K562 (cell line): ENCODE results near the gene FRYL. TPM values are rescaled to one million over a fixed set of nuclear protein-coding genes. Genes with fewer than 3 reads are reported as not detected.

ENCODE experiments used
- ARNT ChIP-seq, 2 experiments: fragments of 450-650 bp; IDR thresholded peaks; 2 replicates each; pipeline ENCODE4 v1.6.1; 2016; ENCODE audit warnings: mild to moderate bottlenecking in 1 of 2
- BRD4 ChIP-seq: fragments of 200-600 bp; sonication (generic); IDR thresholded peaks from 2 replicates; pipeline ENCODE4 v1.6.1; 2017; ENCODE audit warnings: inconsistent platforms
- CC2D1A ChIP-seq: fragments of 450-650 bp; IDR thresholded peaks from 2 replicates; pipeline ENCODE4 v1.6.1; 2017; ENCODE audit warnings: mild to moderate bottlenecking
- CXXC5 ChIP-seq: fragments of 250-450 bp; sonication (Bioruptor Pico); IDR thresholded peaks from 2 replicates; pipeline ENCODE4 v1.8.0; 2022; ENCODE audit warnings: inconsistent platforms, mild to moderate bottlenecking, moderate library complexity
- DEAF1 ChIP-seq: fragments of 450-650 bp; formaldehyde crosslinking; IDR thresholded peaks from 2 replicates; pipeline ENCODE4 v1.4.0; 2020; ENCODE audit warnings: mild to moderate bottlenecking, moderate library complexity
- ELF1 ChIP-seq: fragments of 200-800 bp; sonication (Bioruptor generic); IDR thresholded peaks from 2 replicates; pipeline ENCODE4 v1.6.1; 2016; ENCODE audit warnings: missing genetic modification characterization, missing compliant biosample characterization
- FOXJ2 ChIP-seq: fragments of 200-800 bp; sonication (Bioruptor generic); IDR thresholded peaks from 2 replicates; pipeline ENCODE4 v1.6.1; 2016; ENCODE audit warnings: missing genetic modification characterization, missing compliant biosample characterization
- HDGF ChIP-seq: fragments of 450-650 bp; IDR thresholded peaks from 2 replicates; pipeline ENCODE4 v1.6.1; 2016
- HMGXB4 ChIP-seq: sonication (generic); formaldehyde crosslinking; IDR thresholded peaks from 2 replicates; pipeline ENCODE4 v1.8.1; 2023; ENCODE audit warnings: mild to moderate bottlenecking, missing genetic modification reagents
- NCOA4 ChIP-seq: fragments of 450-650 bp; IDR thresholded peaks from 2 replicates; pipeline ENCODE4 v1.6.1; 2018; ENCODE audit warnings: mild to moderate bottlenecking; ENCODE audit not compliant: partially characterized antibody
- POLR2A ChIP-seq: fragments of 450-650 bp; conservative IDR thresholded peaks from 2 replicates; pipeline ENCODE4 v1.6.1; 2016
- RAD21 ChIP-seq, 2 experiments: fragments of 250-450 bp in 1 of 2; fragments of 450-650 bp in 1 of 2; sonication (Bioruptor Pico) in 1 of 2; formaldehyde crosslinking in 1 of 2; IDR thresholded peaks in 1 of 2; conservative IDR thresholded peaks in 1 of 2; 2 replicates each; pipeline versions ENCODE4 v1.4.0 to v1.8.0; 2020 to 2022; ENCODE audit warnings: mild to moderate bottlenecking in 2 of 2, moderate library complexity in 1 of 2
- RHOXF2B ChIP-seq: fragments of 250-450 bp; sonication (Bioruptor Pico); conservative IDR thresholded peaks from 2 replicates; pipeline ENCODE4 v1.5.1; 2021
- SRSF1 ChIP-seq: fragments of 200-400 bp; formaldehyde crosslinking; IDR thresholded peaks from 2 replicates; pipeline ENCODE4 v1.6.1; 2017; ENCODE audit warnings: mild to moderate bottlenecking, low read depth, low read length, moderate library complexity
- TAF15 ChIP-seq: fragments of 200-400 bp; formaldehyde crosslinking; IDR thresholded peaks from 2 replicates; pipeline ENCODE4 v1.6.1; 2017; ENCODE audit warnings: mild to moderate bottlenecking, low read depth, low read length, moderate library complexity
- TBL1XR1 ChIP-seq, 2 experiments: IDR thresholded peaks; 2 replicates each; pipeline ENCODE4 v1.6.1; 2012; ENCODE audit warnings: improper control_type of control experiment in 2 of 2, low read length in 2 of 2, mild to moderate bottlenecking in 1 of 2
- TBP ChIP-seq: optimal IDR thresholded peaks from 2 replicates; pipeline ENCODE3; 2011; ENCODE audit warnings: low read depth, low read length, improper control_type of control experiment
- USF1 ChIP-seq: sonication (generic); formaldehyde crosslinking; IDR thresholded peaks from 2 replicates; pipeline ENCODE4 v1.9.0; 2022; ENCODE audit warnings: mild to moderate bottlenecking, missing genetic modification reagents
- ZKSCAN3 ChIP-seq: fragments of 250-450 bp; sonication (Bioruptor Pico); IDR thresholded peaks from 2 replicates; pipeline ENCODE4 v1.4.0; 2020
- ZNF57 ChIP-seq: fragments of 450-650 bp; formaldehyde crosslinking; IDR thresholded peaks from 2 replicates; pipeline ENCODE4 v1.4.0; 2020; ENCODE audit warnings: mild to moderate bottlenecking, moderate library complexity
- ZNF77 ChIP-seq: fragments of 250-450 bp; sonication (Bioruptor Pico); IDR thresholded peaks from 2 replicates; pipeline ENCODE4 v1.5.0; 2020
- polyA plus RNA-seq, 8 experiments: library from polyadenylated mRNA; depleted of rRNA in 4 of 8; stranded (reverse) in 5 of 8; unstranded in 3 of 8; fragments of >200 nt; fragmentation: Nextera tagmentation in 2 of 8; fragmentation: Illumina TruSeq in 1 of 8; extraction: Ambion mirVana in 2 of 8; extraction: Trizol in 1 of 8; gene quantifications; 2 replicates each; pipeline versions ENCODE4 v1.2.1 to v1.2.3, GENCODE V29; 2011 to 2014; ENCODE audit warnings: inconsistent platforms in 1 of 8, missing spikeins in 1 of 8
- total RNA-seq, 7 experiments: library from RNA; depleted of rRNA in 6 of 7; stranded (reverse); fragments of >200 nt in 6 of 7; fragmentation: Illumina TruSeq in 2 of 7; extraction: Trizol in 2 of 7; gene quantifications; 2 replicates each; pipeline versions ENCODE4 v1.2.1 to v1.2.3, GENCODE V29; 2011 to 2021; ENCODE audit warnings: low replicate concordance in 1 of 7
- TF ChIP-seq, protein P1 (sequence below): fragments of 250-450 bp; sonication (Bioruptor Pico); IDR thresholded peaks from 2 replicates; pipeline ENCODE4 v1.5.0; 2021; ENCODE audit warnings: mild to moderate bottlenecking, moderate library complexity
- TF ChIP-seq, protein P2 (sequence below): sonication (generic); formaldehyde crosslinking; IDR thresholded peaks from 2 replicates; pipeline ENCODE4 v1.9.0; 2022; ENCODE audit warnings: mild to moderate bottlenecking, missing genetic modification reagents
- TF ChIP-seq, protein P3 (sequence below): fragments of 450-650 bp; IDR thresholded peaks from 2 replicates; pipeline ENCODE4 v1.6.1; 2016; ENCODE audit warnings: low read depth, mild to moderate bottlenecking, moderate library complexity

The FRYL gene
- total and polyA plus RNA-seq, 9 of the 15 experiments (the other 6 are each of a cell fraction or from before 2014, with no cell fraction given) = 7.2 to 34.9 (median 15.9) TPM

GRCh38 chr4:48546336-48546735, 233.7 kb downstream of the FRYL start (continued):
- TF ChIP-seq, protein P1, sequence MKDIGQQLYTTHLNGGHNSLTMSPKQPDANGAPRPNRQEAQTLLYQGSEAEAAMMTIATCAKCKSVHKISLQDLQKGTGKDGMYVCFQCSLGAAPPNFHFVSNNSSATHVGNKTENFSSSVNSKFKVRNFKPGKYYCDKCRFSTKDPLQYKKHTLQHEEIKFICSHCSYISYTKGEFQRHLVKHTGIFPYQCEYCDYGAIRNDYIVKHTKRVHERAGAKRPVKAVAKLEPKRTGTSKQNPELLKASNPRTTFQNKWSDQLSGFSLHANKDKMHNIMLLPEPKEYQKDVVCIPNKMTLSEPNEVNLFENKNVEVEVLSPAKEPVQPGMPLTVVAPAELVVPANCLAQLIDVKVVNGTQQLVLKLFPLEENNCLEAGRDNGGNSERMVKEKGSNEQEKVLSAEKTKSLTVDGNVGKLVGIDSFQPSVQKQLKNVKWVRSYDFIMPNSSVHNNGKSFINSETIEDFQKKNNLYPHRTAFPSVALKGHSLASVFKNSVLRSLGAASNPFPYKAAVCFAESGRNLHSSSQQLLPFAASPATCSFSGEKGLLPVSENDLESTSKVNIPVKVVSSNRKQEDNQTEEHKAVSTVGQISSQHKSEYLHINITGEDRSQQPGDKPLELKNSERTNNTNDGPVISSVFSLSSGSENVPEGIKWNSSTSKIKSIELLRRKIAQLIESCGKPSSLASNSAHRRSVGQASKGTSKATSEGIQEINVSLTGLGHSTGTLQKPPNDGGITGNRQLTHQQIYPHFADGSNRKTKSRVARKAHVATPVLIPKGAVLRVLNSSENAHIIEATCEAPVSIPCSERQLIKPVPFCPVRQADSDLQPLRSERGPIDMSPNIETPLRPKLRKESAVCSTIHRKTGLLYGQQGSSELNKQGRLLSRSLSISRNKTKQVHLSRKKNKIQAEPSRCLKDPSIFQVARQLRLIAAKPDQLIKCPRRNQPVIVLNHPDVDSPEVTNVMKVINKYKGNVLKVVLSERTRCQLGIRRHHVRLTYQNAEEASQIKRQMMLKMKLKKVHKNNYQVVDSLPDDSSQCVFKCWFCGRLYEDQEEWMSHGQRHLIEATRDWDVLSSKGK (CRISPR knock-in tag) = no peak
- TF ChIP-seq FOXJ2 = no peak
- no peak for TF ChIP-seq SRSF1
- no peak for TF ChIP-seq NCOA4
- no peak for TF ChIP-seq HDGF
- peak; percentile 85 to 93 for TF ChIP-seq RAD21 (CRISPR knock-in tag; conservative IDR thresholded peaks at IDR 0.05 in 1 of 2, IDR thresholded peaks at IDR 0.05 in 1 of 2)
- no peak for TF ChIP-seq CXXC5 (CRISPR knock-in tag)
- no peak for TF ChIP-seq ARNT (IDR thresholded peaks at IDR 0.05)
- no peak for TF ChIP-seq ZNF57 (CRISPR knock-in tag)
- no peak for TF ChIP-seq ZNF77
- TF ChIP-seq CC2D1A = peak; percentile 44; the same call in 1 of the 2 replicates
- no peak for TF ChIP-seq BRD4
- TF ChIP-seq RHOXF2B (CRISPR knock-in tag) = no peak
- peak; percentile 70 for TF ChIP-seq DEAF1
- no peak for TF ChIP-seq ZKSCAN3 (CRISPR knock-in tag)
- no peak for TF ChIP-seq TBP
- TF ChIP-seq POLR2A = no peak
- TF ChIP-seq, protein P2, sequence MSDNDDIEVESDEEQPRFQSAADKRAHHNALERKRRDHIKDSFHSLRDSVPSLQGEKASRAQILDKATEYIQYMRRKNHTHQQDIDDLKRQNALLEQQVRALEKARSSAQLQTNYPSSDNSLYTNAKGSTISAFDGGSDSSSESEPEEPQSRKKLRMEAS (CRISPR knock-in tag) = no peak
- TF ChIP-seq HMGXB4 (CRISPR knock-in tag) = no peak
- no peak for TF ChIP-seq ELF1 (tag)
- TF ChIP-seq TAF15 = no peak
- TF ChIP-seq USF1 (CRISPR knock-in tag) = no peak
- TF ChIP-seq TBL1XR1 (IDR thresholded peaks at IDR 0.05; ENCODE audit: low read length in 2 of 2) = no peak
- TF ChIP-seq, protein P3, sequence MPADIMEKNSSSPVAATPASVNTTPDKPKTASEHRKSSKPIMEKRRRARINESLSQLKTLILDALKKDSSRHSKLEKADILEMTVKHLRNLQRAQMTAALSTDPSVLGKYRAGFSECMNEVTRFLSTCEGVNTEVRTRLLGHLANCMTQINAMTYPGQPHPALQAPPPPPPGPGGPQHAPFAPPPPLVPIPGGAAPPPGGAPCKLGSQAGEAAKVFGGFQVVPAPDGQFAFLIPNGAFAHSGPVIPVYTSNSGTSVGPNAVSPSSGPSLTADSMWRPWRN = no peak
